ENCODE measurements around the gene MBIP.

DNA sequence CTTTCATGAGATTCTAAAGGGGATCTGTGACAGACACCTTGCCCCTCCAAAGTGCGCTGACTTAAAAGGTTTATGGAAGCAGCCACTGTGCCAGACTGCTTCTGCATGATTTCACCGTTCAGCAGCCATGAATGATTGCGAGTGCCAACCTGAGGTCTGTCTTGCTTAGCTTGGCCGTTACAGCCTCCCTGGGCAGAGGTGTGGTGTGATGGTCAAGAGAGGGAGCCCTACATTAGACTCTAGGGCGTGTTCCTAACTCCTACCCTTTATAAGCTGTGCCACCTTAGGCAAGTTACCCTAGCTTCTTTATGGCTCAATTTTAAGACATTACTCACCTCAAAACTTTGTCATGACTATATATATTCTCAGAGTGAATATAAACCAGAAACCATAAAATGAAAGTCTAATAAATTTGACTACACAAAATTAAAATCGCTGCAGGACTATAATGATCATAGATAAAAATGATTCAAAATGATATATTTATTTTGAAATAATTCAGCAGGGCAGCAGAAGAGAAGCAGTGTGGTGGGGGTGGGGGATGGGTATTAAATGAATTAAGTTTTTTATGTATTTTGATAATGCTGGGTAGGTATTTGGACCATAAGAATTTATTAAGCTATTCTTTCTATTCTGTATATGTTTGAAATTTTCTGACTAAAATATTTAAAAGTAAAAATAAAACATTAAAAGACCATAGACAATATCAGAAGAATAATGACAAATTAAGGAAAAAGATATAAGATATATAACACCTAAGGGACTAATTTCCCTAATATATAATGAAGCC, 47.7 kb upstream of the MBIP start:
- TF ChIP-seq POLR2AphosphoS5 (IDR thresholded peaks at IDR 0.05; ENCODE audit: low read depth, low read length), result no peak
- no peak for TF ChIP-seq TAF1 (IDR thresholded peaks at IDR 0.05; ENCODE audit: borderline replicate concordance, insufficient read depth, low read length)
- TF ChIP-seq, protein P1, sequence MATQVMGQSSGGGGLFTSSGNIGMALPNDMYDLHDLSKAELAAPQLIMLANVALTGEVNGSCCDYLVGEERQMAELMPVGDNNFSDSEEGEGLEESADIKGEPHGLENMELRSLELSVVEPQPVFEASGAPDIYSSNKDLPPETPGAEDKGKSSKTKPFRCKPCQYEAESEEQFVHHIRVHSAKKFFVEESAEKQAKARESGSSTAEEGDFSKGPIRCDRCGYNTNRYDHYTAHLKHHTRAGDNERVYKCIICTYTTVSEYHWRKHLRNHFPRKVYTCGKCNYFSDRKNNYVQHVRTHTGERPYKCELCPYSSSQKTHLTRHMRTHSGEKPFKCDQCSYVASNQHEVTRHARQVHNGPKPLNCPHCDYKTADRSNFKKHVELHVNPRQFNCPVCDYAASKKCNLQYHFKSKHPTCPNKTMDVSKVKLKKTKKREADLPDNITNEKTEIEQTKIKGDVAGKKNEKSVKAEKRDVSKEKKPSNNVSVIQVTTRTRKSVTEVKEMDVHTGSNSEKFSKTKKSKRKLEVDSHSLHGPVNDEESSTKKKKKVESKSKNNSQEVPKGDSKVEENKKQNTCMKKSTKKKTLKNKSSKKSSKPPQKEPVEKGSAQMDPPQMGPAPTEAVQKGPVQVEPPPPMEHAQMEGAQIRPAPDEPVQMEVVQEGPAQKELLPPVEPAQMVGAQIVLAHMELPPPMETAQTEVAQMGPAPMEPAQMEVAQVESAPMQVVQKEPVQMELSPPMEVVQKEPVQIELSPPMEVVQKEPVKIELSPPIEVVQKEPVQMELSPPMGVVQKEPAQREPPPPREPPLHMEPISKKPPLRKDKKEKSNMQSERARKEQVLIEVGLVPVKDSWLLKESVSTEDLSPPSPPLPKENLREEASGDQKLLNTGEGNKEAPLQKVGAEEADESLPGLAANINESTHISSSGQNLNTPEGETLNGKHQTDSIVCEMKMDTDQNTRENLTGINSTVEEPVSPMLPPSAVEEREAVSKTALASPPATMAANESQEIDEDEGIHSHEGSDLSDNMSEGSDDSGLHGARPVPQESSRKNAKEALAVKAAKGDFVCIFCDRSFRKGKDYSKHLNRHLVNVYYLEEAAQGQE (IDR thresholded peaks at IDR 0.05; ENCODE audit: insufficient read depth in 1 of 2, low read depth in 2 of 2, low read length in 2 of 2), result no peak
- no peak for TF ChIP-seq SIN3A (IDR thresholded peaks at IDR 0.05; ENCODE audit: borderline replicate concordance, insufficient read depth, low read length)
